Testis (tissue), 3 donors: ENCODE results near the gene RUNX1. TPM values are rescaled to one million over a fixed set of nuclear protein-coding genes. Genes with fewer than 3 reads are reported as not detected.

Experiments
- DNase-seq: peaks from one replicate; pipeline ENCODE4 v3.0.0-alpha.2; 2019
- H3K27ac ChIP-seq, 2 donors: fragments of 200-600 bp; sonication (generic); one replicate each; pipeline ENCODE4 v1.5.1; 2019
- H3K27me3 ChIP-seq: fragments of 200-600 bp; sonication (generic); one replicate; pipeline ENCODE4 v1.5.1; 2019
- H3K36me3 ChIP-seq: fragments of 200-600 bp; sonication (generic); one replicate; pipeline ENCODE4 v1.5.1; 2017; ENCODE audit warnings: low read depth; ENCODE audit errors: missing control alignments
- H3K4me1 ChIP-seq: fragments of 200-600 bp; sonication (generic); one replicate; pipeline ENCODE4 v1.5.1; 2019
- H3K4me3 ChIP-seq, 2 donors: fragments of 200-600 bp; sonication (generic); one replicate each; pipeline ENCODE4 v1.5.1; 2017 to 2019
- H3K9me3 ChIP-seq: fragments of 200-600 bp; sonication (generic); one replicate; pipeline ENCODE4 v1.5.1; 2017
- CTCF ChIP-seq, 3 experiments: fragments of 450-650 bp in 2 of 3; fragments of 200-600 bp in 1 of 3; sonication (generic) in 1 of 3; IDR thresholded peaks; one replicate each; pipeline ENCODE4 v1.5.1; 2016 to 2019; ENCODE audit warnings: antibody characterized with exemption in 3 of 3, mild to moderate bottlenecking in 2 of 3, moderate library complexity in 1 of 3
- POLR2A ChIP-seq: fragments of 450-650 bp; IDR thresholded peaks from one replicate; pipeline ENCODE4 v1.6.1; 2017; ENCODE audit warnings: antibody characterized with exemption, mild to moderate bottlenecking, moderate library complexity
- WGBS, 2 donors: methylation state at CpG; one replicate each; pipeline ENCODE4 v1.1.5; 2018; 5-methylcytosine and 5-hydroxymethylcytosine counted together
- intact Hi-C: fragments of 100-400 bp; cut with DNase I; formaldehyde crosslinking; loops from one replicate; pipeline ENCODE4 v1.15.1; 2023; ENCODE audit warnings: low total_unique reads
- polyA plus RNA-seq: library from polyadenylated mRNA; stranded (reverse); fragments of 350-450 nt; fragmentation: Illumina TruSeq; extraction: RNeasy Lipid Tissue Mini Kit (QIAGEN cat#74804); gene quantifications from one replicate; pipeline ENCODE4 v1.2.3, GENCODE V29; 2014; ENCODE audit warnings: low read depth, low replicate concordance; ENCODE audit not compliant: insufficient read depth
- total RNA-seq, 2 donors: library from RNA; depleted of rRNA; stranded (reverse); fragments of >200 nt; gene quantifications; one replicate each; pipeline ENCODE4 v1.2.3, GENCODE V29; 2016

RUNX1 gene
- total and polyA plus RNA-seq, 3 donors from 2014 or later: 11.1 to 28.7 (median 24.3) TPM

- H3K4me1 ChIP-seq: no peaks in the 10 kb centered on the region
- no peaks in the 10 kb centered on the region for H3K36me3 ChIP-seq
- H3K9me3 ChIP-seq: no peaks in the 10 kb centered on the region
- DNase-seq: no peak
- no peak for TF ChIP-seq POLR2A
- no peak for TF ChIP-seq CTCF (IDR thresholded peaks at IDR 0.05)
- no peaks in the 10 kb centered on the region for H3K27me3 ChIP-seq
- H3K27ac ChIP-seq: no peak overlapping the region
- intact Hi-C loops: no loop called here
- 68 to 81% methylated on average over 6 of the region's 6 CpGs for WGBS, 2 donors
- no peak overlapping the region for H3K4me3 ChIP-seq
These were observed 129.7 kb downstream of the RUNX1 start for GRCh38 chr21:34919406-34919805.

GRCh38 chr21:34916446-34916845 is 132.7 kb downstream of the RUNX1 start:
- Histone ChIP-seq H3K27me3 (no peaks in the 10 kb centered on the region), H3K9me3 (no peaks in the 10 kb centered on the region), H3K4me3 (no peak overlapping the region), H3K4me1 (no peaks in the 10 kb centered on the region), H3K27ac (no peak overlapping the region), H3K36me3 (no peaks in the 10 kb centered on the region)
- intact Hi-C loops: no loop called here
- 89 to 94% methylated on average over 7 of the region's 7 CpGs for WGBS, 2 donors
- no peak for DNase-seq
- TF ChIP-seq CTCF (IDR thresholded peaks at IDR 0.05) (no peak), POLR2A (no peak)

GRCh38 chr21:34915364-34915841 is 133.7 kb downstream of the RUNX1 start:
- H3K27ac ChIP-seq: no peak overlapping the region
- H3K36me3 ChIP-seq: no peaks in the 10 kb centered on the region
- intact Hi-C loops: no loop called here
- H3K27me3 ChIP-seq: no peaks in the 10 kb centered on the region
- peaks cover 2% of the 10 kb centered on the region for H3K4me1 ChIP-seq
- DNase-seq: no peak
- H3K4me3 ChIP-seq: no peak overlapping the region
- H3K9me3 ChIP-seq: no peaks in the 10 kb centered on the region
- TF ChIP-seq POLR2A (no peak), CTCF (IDR thresholded peaks at IDR 0.05) (no peak)

GRCh38 chr21:34914239-34914638 is 134.9 kb downstream of the RUNX1 start:
- WGBS, 2 donors: 68 to 83% methylated on average over 3 of the region's 3 CpGs
- no peak overlapping the region for H3K27ac ChIP-seq

More at GRCh38 chr21:34914239-34914638, 134.9 kb downstream of the RUNX1 start:
- Histone ChIP-seq H3K36me3 (no peaks in the 10 kb centered on the region), H3K4me3 (no peak overlapping the region), H3K4me1 (peaks cover 13% of the 10 kb centered on the region), H3K9me3 (no peaks in the 10 kb centered on the region), H3K27me3 (no peaks in the 10 kb centered on the region)
- TF ChIP-seq CTCF (IDR thresholded peaks at IDR 0.05) (no peak), POLR2A (no peak)
- DNase-seq: no peak
- intact Hi-C loops: no loop called here
